Urothelium cell line (cell line): ENCODE results near the gene C2CD4B.
A peak's percentile ranks its signal among the peaks of the same experiment; 100 is the strongest.

Source experiments
- DNase-seq: peaks from one replicate; pipeline ENCODE4 v3.0.0; 2011; ENCODE audit warnings: low spot score, mixed read lengths
- FAIRE-seq: peaks from 2 replicates; lab custom pipeline; 2011; peaks lifted over from hg19 to GRCh38; lab: Jason Lieb, UNC

Gene C2CD4B

GRCh38 chr15:62120776-62121175, 44.3 kb downstream of the C2CD4B start:
- FAIRE-seq (no peak), DNase-seq (no peak)

DNA sequence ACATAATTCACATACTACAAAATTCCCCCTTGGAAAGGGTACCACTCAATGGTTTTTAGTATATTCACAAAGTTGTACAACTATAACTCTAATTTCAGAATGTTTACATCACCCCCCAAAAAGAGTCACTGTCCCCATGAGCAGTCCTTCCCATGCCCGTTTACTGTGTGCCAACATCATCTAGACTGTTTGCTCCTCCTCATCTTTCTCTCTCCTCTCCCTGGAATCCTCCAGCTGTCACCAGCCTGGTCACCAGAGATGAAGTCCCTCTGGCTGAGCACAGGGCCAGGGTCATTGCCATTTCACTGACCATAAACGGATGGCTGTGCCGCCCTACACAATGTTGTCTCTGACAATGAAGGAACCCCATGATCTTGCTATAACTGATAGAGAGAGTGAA, 45.2 kb downstream of the C2CD4B start:
- DNase-seq (no peak), FAIRE-seq (peak; percentile 53)

DNA sequence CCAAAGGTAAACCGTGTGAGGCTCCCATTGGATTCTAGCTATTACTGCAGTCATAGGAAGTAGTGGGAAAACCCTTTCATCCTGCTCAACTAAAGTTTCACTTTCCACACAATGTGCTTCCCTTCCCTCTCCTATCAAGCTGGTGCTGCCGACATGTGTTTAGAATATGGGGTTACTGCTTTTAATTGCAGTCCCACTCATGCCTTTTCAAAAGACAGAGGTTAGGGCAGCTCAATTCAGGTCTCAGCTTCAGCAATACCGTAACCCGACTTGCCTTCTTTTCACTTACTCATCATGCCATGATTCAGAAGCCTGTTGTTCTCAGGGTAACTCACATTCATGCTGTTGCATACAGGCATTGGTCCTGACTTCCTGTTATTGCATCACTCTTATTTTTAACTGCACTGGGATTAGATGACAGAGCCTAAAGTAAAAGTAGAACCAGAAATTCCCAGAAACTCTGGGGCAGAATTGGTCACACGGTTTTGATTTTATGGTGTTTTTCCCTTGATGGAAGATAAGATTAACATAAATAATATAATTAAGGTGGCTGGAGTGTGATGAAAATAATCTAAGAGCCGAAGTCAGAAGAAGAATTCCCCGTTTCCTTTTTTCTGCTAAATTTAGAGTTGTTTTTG, 45.7 kb downstream of the C2CD4B start:
- peak; percentile 88 for DNase-seq

GRCh38 chr15:62118520-62119226, 46.4 kb downstream of the C2CD4B start:
- DNase-seq, result no peak
- no peak for FAIRE-seq

More for the DNA sequence above, 45.7 kb downstream of the C2CD4B start:
- peak; percentile 32 for FAIRE-seq

DNA sequence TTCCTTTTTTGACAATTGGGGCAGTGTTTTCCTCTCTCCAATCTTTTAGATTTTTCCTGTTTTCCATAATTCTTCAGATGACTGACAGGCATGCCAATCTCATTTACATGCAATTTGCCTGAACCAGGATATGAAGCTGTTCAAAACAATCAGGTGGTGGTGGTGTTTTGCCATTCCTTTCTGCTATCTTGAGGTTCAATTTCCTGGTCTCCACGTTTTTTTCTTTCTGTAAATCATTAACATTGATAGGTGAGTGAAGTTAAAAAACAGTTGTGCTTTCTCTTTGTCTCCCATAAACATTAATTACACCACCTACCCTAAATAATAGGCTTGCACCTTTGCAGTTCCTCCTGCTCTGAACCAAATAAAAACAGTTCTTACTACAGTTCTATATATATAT, 49.2 kb downstream of the C2CD4B start:
- FAIRE-seq (no peak), DNase-seq (no peak)
